Measurements from ENCODE around the gene UGT1A5.
A peak's percentile ranks its signal among the peaks of the same experiment; 100 is the strongest.
"Not testable (repeated sequence)": the region's sequence is repeated elsewhere in the genome, so short reads cannot be mapped to it uniquely, and the experiment has no call there.

UGT1A5 gene

GRCh38 chr2:233698740-233699139 lies 14.0 kb upstream of the UGT1A5 start:
- DNase-seq = no peak

DNA sequence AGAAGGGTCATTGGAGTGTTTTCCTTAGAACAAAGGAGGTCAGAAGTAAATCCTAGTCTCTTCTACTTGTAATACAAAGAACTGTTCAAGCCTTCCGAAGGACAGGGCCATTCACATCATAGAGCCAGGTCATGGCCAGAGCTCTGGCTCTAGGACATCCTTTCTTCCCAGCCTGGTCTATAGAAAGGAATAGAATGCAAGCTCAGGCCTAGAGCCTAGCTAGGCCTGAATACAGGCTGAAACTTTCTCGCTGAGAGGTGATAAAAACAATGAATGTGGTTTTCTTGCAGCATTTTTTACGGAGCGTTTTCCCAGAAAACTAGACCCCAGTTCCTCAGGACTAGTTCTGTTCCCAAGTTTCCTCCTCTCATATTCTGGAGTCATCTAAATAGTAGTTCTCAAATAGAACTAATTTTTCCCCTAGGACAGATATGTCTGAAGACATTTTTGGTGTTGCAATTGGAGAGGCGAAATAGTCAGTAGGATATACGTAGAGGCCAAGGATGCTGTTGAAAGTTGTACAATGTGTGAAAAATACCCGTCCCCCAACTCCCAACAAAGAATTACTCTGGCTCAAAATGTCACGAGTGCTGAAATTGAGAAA lies 13.2 kb upstream of the UGT1A5 start:
- no peak for DNase-seq

DNA sequence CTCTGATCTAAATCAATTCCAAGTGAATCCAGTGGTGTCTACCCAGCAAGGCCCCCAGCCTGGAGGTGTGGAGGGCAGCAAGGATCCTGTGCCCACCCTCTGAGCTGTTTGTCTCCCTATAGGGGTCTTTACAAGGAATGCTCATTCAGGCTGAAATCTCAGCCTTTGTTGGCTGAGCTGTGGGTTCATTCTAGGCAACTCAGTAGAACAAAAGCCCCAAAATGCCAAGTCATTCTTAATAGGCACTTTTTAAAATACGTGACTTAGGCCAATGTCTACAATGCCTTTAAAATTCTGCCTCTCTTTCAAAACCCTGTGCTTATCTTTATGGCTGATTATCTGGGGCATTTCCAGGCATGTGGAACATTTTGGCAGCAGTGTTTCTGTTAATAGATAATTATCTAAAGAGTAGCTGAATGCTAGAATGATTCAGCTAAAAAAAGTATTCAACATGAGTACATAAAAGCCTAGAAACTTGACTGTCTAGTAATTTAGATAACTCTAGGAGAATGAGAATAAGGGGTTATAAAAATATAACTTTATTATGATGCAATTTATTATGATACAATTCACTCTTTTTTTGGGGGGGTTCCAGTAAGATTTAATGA lies 12.6 kb upstream of the UGT1A5 start:
- DNase-seq = no peak

- not testable (repeated sequence) for DNase-seq
These were observed 11.9 kb upstream of the UGT1A5 start for GRCh38 chr2:233700842-233701241.

DNA sequence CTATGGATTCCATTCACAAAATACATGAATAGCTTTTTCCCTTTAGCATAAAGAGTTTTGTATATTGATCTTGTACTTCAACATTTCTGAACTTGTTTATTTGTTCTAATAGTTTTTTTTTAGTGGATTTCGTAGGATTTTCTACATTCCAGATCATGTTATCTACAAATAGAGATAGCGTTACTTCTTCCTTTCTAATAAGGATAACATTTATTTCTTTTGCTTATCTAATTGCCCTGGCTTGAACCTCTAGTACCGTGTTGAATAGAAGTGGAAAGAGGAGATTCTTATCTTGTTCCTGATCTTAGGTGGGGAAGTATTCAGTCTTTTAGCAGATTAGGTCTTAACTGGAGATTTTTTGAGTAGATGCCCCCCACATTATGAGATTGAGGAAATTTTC lies 10.5 kb upstream of the UGT1A5 start:
- no peak for DNase-seq

GRCh38 chr2:233705911-233706506 lies 6.7 kb upstream of the UGT1A5 start:
- DNase-seq = no peak

DNA sequence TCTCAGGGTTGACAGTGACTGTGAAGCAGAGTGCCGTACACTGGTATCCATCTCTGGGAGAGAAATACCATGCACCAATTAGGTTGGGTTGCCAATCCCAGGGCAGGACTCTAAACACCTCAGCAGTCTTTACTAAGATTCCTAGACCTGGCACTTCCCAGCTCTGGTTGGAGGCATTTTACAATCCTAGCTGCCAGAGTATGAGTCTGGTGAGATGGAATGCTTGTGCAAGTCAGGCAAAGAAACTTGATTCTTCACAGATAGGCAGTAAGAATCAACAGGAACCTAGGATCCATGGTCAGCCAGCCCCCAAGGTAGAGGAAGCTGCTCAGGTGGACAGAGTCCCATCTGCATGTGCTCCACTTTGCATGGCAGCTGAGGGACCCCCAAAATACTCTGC lies 6.0 kb upstream of the UGT1A5 start:
- no peak for DNase-seq

DNA sequence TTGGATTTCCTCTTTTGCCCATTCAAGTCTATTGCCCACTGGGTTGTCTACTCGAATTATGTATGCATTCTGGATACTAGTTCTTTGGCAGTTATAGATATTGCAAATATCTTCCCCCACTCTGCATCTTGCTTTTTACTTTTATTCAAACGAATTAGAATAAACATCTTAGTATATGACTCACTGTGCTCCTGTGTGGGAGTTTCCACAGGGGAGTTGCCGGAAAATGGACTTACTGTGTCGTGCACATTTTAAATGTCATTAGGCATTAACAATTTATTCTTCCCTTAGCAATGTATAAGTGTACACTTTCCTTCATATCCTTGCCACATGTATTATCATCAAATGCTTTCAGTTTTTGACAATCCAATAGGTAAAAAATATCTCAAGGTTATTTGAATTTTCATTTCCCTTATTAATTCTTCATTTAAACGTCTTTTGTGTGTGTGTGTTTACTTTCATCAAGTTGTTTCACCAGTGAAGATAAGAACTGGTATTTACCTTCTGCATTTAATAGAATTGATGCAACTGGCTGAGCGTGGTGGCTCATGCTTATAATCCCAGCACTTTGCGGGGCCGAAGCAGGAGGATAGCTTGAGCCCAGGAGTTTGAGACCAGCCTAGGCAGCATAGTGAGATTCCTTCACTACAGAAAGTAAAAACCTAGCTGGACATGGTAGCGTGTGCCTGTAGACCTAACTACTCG lies 4.6 kb upstream of the UGT1A5 start:
- no peak for DNase-seq

GRCh38 chr2:233708942-233709341 lies 3.8 kb upstream of the UGT1A5 start:
- no peak for DNase-seq

DNA sequence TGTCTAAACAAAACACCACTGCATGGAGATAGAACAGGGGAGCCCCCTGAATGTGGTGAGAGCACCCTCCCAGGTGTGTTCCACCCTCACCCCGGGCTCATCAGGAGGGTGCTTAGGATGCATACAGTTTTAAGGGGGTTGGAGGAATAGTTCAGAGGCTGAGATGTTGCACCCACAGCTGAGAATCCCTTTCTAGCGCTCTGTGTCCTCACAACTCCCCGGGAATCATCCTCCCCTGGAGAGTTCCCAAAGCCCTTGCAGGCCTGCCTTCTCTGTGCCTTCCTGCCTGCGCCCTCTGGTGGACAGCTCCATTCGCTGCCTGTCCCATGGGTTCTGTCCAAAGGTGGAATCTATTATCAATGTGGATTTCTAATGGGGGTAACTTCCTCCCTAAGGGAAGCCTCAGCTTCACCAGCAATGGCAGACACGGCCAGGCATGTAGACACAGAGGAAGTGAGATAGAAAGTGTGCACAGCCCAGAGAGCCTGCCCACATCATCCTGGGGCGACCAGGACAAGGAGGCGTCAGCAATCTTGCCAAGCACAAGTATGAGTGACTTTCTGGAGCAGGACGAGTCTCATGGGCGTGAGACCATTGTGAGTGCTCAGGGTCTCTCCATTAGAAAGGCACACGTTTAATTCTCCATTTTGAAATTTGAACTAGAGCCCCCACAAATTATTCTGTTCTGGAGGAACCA lies 1.2 kb upstream of the UGT1A5 start:
- DNase-seq = peak; percentile 27

DNA sequence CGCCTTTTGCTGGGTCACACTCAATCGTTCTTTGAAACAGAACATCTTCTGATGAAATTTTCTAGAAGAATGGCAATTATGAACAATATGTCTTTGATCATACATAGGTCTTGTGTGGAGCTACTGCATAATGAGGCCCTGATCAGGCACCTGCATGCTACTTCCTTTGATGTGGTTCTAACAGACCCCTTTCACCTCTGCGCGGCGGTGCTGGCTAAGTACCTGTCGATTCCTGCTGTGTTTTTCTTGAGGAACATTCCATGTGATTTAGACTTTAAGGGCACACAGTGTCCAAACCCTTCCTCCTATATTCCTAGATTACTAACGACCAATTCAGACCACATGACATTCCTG lies 532 bp downstream of the UGT1A5 start:
- DNase-seq = no peak

DNA sequence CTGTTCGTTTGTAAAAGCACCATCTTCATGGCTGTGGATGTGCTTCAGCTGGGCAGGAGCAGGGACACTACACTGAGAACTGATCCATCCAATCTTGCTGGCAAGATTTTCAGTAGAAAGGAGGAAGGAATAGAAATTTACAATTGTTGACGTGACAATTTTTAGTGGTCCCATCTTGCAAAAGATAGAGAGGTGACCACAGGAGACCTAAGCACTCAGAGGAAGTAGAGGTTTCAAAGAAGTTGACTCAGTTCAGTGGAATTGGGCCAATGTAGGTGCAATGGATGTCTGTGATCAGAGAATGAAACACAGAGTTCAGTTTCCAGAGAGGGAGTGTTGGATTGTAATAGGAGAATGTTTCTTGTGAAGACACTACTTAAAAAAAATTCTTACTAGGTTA lies 1.4 kb downstream of the UGT1A5 start:
- DNase-seq = no peak

- no peak for DNase-seq
These were observed 5.8 kb downstream of the UGT1A5 start, which contains the start of gene UGT1A4 for GRCh38 chr2:233718552-233718951. Gene UGT1A4, plus strand, starts transcription at chr2:233718736. Its CDS starts 85 bp downstream, at chr2:233718821.

- DNase-seq = no peak
These were observed 16.1 kb downstream of the UGT1A5 start, which contains the start of gene UGT1A3 for GRCh38 chr2:233728723-233729301. Gene UGT1A3, plus strand, starts transcription at chr2:233729042. Its CDS starts 85 bp downstream, at chr2:233729127.

DNA sequence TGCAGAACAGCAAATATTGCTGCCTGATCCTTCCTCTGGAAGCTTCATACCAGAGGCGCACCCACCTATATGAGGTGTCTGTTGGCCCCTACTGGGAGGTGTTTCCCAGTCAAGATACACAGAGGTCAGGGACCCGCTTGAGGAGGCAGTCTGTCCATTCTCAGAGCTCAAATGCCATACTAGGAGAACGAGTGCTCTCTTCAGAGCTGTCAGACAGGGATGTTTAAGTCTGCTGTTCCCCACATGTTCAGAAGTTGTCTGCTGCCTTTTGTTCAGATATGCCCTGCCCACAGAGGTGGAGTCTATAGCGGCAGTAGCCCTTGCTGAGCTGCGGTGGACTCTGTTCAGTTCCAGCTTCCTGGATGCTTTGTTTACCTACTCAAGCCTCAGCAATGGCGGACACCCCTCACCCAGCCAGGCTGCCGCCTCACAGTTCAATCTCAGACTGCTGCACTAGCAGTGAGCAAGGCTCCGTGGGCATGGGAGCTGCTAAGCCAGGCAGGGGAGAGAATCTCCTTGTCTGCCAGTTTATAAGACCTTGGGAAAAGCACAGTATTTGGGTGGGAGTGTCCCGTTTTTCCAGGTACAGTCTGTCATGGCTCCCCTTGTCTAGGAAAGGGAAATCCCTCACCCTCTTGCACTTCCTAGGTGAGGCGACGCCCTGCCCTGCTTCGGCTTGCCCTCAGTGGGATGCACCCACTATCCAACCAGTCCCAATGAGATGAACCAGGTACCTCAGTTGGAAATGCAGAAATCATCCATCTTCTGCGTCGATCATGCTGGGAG lies 24.4 kb downstream of the UGT1A5 start:
- not testable (repeated sequence) for DNase-seq

DNA sequence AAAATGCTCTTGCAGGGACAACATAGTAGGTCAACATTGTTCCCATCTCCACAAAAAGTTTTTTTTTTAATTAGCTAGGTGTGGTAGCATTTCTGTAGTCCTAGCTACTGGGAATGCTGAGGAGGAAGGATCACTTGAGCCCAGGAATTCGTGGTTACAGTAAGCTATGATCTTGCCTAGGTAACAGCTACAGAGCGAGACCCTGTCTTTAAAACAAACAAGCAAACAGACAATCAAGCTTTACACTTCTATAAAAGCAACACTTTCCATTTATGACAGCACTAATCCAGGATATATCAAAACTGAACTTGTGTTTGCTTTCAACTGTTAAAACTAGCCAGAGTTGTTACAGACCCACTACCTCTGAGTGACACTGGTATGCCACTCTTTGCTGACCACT lies 28.2 kb downstream of the UGT1A5 start:
- DNase-seq = no peak

DNA sequence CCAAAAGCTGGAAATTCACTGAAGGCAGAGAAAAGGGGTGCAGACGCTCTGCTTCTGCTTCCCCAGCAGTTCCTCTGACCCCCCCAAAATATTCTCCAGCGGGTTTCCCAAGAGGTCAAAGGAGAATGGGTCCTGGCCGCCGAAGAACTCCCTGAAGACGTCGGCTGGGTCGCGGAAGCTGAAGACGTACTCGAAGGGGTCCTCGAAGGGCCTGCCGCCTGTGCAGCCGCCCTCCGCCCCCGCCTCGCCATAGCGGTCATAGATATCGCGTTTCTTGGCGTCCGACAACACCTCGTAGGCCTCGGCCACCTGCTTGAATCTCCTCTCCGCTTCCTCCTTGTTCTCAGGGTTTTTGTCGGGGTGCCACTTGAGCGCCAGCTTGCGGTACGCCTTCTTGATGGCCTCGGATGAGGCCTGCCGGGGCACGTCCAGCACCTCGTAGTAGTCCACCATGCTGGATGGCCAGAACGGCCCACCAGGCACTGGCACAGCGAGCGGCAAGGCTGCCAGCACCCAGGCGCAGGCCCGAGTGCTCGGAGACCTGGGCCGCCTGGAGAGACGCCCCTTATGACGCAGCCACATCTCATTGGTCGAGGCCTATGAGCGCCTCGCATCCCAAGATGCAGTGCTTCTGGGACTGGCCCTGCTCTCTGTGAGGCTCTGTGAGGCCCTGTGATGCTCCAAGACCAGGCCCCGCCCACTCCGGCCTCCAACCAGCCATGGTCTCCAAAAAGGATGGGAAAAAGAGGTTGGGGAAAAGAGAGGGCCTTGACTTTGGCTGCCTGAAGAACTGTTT lies 31.0 kb downstream of the UGT1A5 start:
- DNase-seq = no peak

- no peak for DNase-seq
These were observed 32.5 kb downstream of the UGT1A5 start for GRCh38 chr2:233745073-233745755.

DNA sequence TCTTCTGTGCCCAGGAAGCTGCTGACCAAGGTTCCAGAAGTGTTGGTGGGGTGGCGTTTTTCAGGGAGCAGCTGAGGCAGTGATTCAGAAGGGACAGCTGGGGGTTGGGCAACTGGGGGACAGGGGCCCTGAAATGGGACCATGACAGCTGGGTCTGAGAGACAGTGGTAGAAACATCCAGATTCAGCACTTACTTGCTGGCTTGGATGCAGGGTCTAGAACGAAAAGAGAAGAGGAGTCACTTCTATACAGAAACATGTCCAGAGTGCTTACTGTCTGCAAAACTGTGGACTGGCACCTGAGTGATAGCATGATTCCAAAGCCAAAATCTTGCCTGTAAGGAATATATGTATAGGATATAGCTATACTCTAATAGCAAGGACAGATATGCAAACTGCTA lies 33.1 kb downstream of the UGT1A5 start:
- not testable (repeated sequence) for DNase-seq

DNA sequence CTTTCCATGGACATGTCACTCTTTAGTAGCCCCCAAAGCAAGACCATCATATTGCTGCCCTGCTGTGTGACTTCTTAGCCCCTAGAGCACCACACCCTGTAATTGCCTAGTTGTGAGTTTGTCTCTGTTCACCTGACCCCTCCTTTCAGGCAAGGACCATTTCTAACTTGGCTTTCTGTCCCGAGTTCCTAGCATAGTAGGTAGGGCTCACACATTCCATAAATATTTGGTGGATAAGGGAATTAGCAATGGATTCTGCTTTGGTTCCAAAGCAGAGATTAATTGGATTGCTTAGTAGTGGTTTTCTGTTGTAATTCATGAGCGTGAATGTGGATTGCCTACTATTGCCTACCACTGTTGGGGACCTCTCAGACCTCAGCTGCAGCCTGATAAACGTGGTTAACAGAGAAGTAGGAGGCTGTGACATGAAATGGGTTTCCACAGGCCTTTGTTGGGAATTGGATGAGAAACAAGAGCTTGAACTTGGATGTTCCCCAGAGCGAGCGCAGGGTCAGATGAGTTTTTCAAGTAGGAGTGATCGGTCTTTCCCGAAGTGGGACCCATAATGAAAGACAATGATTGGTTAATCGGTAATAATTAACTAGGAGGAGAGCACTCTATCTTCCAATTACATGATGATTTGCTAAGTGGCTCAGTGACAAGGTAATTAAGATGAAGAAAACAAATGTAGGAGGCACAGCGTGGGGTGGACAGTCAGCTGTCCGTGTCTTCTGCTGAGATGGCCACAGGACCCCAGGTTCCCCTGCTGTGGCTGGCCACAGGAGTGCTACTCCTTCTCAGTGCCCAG lies 34.0 kb downstream of the UGT1A5 start:
- DNase-seq = no peak
